Measurements from ENCODE around the gene RAPGEF2. TPM values are rescaled to one million over a fixed set of nuclear protein-coding genes. Genes with fewer than 3 reads are reported as not detected.

Gene RAPGEF2
- polyA plus RNA-seq, 1 experiment, result 19.6 TPM

- ChIA-PET POLR2A (interaction anchor here (0.6 kb wide), 1 partner anchor 9 kb away, joined by 3 read pairs; no protein-coding TSS in a partner anchor), CTCF (interaction anchor here (0.8 to 1.3 kb wide), 5 partner anchors 9 to 92 kb away, joined by 3 to 4 read pairs (median 3); no protein-coding TSS in a partner anchor)
- no peaks in the 10 kb centered on the region for H3K27me3 ChIP-seq (ENCODE audit: control insufficient read depth, insufficient read depth, low read length)
- no peak overlapping the region for H3K4me3 ChIP-seq (ENCODE audit: low read depth, low read length)
- no peaks in the 10 kb centered on the region for H3K36me3 ChIP-seq (ENCODE audit: control insufficient read depth, insufficient read depth, low read length)
- no peak for DNase-seq (ENCODE audit: low read depth)
- no peak for TF ChIP-seq CTCF (IDR thresholded peaks at IDR 0.05; ENCODE audit: insufficient read depth, low read depth, low read length)
Observed at GRCh38 chr4:159293811-159294515, 191.1 kb downstream of the RAPGEF2 start.

- DNase-seq (ENCODE audit: low read depth), result no peak
- no peak for TF ChIP-seq CTCF (IDR thresholded peaks at IDR 0.05; ENCODE audit: insufficient read depth, low read depth, low read length)
- CTCF ChIA-PET, result no interaction called here
Observed at GRCh38 chr4:159296061-159296460, 193.2 kb downstream of the RAPGEF2 start.

GRCh38 chr4:159297091-159297490 lies 194.2 kb downstream of the RAPGEF2 start:
- no peak for DNase-seq (ENCODE audit: low read depth)
- CTCF ChIA-PET, result no interaction called here
- Histone ChIP-seq H3K27me3 (ENCODE audit: control insufficient read depth, insufficient read depth, low read length) (no peaks in the 10 kb centered on the region), H3K4me3 (ENCODE audit: low read depth, low read length) (no peak overlapping the region), H3K36me3 (ENCODE audit: control insufficient read depth, insufficient read depth, low read length) (no peaks in the 10 kb centered on the region)
- POLR2A ChIA-PET, result no interaction called here
- TF ChIP-seq CTCF (IDR thresholded peaks at IDR 0.05; ENCODE audit: insufficient read depth, low read depth, low read length), result no peak

More at GRCh38 chr4:159296061-159296460, 193.2 kb downstream of the RAPGEF2 start:
- H3K4me3 ChIP-seq (ENCODE audit: low read depth, low read length), result no peak overlapping the region
- no peaks in the 10 kb centered on the region for H3K27me3 ChIP-seq (ENCODE audit: control insufficient read depth, insufficient read depth, low read length)
- no peaks in the 10 kb centered on the region for H3K36me3 ChIP-seq (ENCODE audit: control insufficient read depth, insufficient read depth, low read length)
- POLR2A ChIA-PET, result no interaction called here

- Histone ChIP-seq H3K4me3 (ENCODE audit: low read depth, low read length) (no peak overlapping the region), H3K36me3 (ENCODE audit: control insufficient read depth, insufficient read depth, low read length) (no peaks in the 10 kb centered on the region), H3K27me3 (ENCODE audit: control insufficient read depth, insufficient read depth, low read length) (no peaks in the 10 kb centered on the region)
- TF ChIP-seq CTCF (IDR thresholded peaks at IDR 0.05; ENCODE audit: insufficient read depth, low read depth, low read length), result no peak
- CTCF ChIA-PET, result no interaction called here
- POLR2A ChIA-PET, result no interaction called here
- no peak for DNase-seq (ENCODE audit: low read depth)
Observed at GRCh38 chr4:159298502-159298901, 195.6 kb downstream of the RAPGEF2 start.

- H3K4me3 ChIP-seq (ENCODE audit: low read depth, low read length), result no peak overlapping the region
- ChIA-PET POLR2A (interaction anchor here (0.6 kb wide), 1 partner anchor 9 kb away, joined by 3 read pairs; no protein-coding TSS in a partner anchor), CTCF (no interaction called here)
- H3K36me3 ChIP-seq (ENCODE audit: control insufficient read depth, insufficient read depth, low read length), result no peaks in the 10 kb centered on the region
- H3K27me3 ChIP-seq (ENCODE audit: control insufficient read depth, insufficient read depth, low read length), result no peaks in the 10 kb centered on the region
- no peak for TF ChIP-seq CTCF (IDR thresholded peaks at IDR 0.05; ENCODE audit: insufficient read depth, low read depth, low read length)
- no peak for DNase-seq (ENCODE audit: low read depth)
Observed at GRCh38 chr4:159303435-159303834, 200.6 kb downstream of the RAPGEF2 start.
